GM21576 (cell line): ENCODE data around the gene ANTXR1.

Source experiments
- ATAC-seq: cut with Tn5 transposase; IDR thresholded peaks from one replicate; pipeline ENCODE4 v1.9.1; 2021; ENCODE audit warnings: mild to moderate bottlenecking, moderate library complexity; ENCODE audit not compliant: unreplicated experiment

Gene ANTXR1

DNA sequence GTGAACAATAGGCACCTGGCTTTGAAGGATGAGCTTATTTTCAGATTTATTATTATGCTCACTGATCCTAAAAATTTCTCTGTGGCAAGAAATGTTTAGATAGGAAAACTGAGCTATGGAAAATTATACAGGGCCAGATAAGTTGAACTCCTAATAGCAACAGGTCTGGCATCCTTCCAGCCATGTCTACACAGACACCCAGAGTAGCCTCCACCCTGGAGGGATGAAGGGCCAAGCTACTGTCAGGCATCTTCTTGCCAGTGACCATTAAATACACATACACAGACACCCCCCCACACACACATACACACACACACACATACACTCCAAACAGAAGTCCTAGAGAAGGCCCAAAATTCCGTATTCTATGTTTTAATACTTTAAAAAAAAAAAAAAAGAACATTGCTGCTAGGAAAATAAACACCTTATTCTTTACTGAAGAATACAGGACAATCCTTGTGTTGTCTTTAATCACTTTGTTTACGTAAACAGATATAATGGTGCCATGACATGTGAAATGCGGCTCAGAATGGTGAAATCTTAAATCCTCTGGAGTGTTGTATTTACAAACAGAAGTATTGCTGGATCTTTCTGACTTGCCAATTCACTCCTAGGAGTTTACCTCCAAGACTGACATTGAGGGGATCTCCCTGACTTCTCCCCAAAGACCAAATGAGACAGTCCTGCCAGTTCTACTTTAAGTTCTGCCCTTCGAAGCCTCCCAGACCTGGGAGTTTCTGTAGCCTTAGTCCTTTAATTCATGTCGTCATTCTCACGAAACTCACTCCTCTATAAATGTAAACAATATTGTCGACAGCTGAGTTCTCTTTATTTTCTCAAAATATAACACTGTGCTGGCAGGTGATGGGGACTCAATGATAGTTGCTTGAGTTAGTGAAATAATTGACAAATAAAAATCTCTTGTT is 163.1 kb downstream of the ANTXR1 start:
- no peak for ATAC-seq

DNA sequence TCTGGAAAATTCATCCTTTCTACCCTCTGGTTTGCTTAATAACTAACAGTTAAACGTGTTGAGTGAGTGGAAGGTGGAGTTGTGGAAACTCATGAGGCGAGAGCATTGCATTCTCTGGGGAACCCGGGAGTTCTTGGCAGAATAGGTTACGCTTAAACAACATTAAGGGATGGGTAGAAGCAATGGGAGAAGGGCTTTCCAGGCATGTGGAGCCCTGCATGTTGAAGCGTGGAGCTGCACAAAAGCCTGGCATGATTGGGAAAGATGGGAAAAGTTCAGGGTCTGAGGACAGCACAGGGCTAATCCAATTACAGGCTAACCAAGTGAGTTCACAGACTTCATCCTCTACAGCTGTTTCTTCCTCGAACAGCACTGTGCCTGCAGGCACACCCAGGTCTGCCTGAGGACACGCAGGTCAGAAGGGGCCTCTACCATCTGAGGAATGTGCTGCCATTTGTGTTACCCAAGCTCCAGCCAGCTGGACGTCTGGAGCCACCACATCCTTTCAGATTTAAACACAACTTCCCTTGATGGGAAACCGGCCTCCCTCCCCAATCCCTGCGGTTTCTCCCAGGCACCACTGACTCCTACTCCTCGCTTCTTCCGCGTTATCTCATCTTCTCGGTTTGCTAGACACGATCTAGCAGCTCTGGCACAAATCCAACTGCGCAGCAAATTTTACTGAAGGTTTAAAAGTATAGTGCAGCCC is 164.2 kb downstream of the ANTXR1 start:
- ATAC-seq = no peak

DNA sequence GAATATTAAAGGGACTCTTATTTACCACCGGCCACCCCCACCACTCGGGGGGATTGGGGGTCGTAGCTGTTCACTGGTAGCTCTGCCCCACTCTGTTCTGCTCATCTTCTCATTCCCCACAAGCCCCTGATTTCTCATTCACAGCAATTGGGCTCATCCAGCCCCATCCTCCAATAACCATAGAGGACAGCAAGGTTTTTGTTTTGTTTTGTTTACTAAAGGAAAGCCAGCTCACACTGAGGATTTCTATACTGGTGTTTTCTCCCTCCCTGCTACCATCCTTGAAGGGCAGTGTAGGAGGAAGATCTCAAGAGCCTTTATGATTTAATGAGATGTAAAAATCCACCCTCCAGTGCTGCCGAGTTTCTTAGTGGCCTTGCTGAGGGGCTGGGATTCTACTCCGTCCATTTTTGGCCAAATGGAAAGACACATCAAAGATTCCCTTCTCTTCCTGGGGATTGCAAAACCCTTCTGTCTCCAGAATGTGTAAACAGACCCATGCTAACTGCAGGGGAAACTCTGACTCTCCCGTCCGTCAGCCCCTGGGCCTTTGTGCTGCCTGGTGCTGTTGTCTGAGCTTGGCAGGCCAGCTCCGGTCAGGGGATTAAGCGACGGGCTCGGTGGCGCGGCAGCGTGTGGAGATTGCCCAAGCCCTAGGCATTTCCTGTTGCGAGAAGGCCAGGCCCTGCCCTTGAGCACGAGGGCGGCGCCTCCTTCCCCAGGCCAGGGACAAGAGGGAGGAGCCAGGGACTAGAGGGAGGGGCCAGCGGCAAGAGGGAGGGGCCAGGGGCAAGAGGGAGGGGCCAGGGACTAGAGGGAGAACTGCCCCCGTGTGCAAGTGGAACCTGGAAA is 165.0 kb downstream of the ANTXR1 start:
- ATAC-seq = no peak

DNA sequence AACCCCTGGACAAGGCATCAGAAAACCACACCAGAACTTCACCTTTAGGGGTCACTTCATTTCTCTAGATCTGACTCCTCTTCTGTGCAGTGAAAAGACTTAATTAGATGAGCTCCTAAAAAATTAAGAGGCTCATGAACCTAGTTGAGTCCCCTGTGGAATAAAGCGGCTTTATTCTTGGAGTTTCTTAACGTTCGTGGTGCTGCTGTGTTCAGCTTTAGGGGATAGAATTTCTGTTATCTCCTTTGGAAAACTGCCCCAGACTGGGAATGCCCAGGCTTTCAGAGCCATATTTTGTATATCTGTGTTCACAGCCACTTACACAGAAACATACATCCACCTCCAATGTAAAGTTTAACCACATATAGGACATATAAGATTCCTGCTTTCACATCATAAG is 165.8 kb downstream of the ANTXR1 start:
- ATAC-seq = no peak

DNA sequence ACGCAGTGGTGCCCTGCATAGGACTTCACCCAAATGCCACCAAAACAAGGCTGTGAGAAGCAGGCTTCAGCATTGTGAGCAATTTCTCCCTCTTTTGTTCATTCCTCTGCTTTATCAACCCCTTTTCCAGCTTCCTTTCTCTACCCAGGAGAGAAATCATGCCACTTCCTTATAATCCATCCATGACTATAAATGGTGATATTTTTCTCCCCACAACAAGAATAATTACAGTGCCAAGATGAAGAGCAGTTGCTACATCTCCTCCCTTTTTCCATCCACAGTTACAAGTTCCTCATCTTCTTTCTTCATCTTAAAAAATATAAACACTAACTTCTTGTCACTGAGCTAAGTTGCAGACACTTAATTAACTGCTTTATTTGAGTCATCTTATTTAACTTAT is 167.2 kb downstream of the ANTXR1 start:
- no peak for ATAC-seq

DNA sequence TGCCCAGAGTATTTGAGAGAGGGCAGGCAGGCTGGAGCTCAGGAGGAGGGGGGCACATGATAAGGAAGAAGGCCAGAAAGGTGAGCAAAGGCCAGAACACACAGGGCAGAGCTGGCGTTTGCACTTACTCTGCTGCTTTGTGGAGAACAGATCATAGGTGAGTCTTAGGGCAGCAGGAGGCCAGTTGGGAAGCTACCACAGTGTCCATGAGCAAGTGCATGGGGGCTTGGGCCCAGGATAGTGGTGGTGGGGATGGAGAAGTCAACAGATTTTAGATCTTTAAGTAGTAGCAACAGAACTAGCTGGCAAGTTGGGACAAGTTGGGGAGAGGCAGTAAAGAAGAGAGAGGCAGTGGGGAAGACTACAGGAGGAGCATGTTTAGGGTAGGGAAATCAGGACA is 168.0 kb downstream of the ANTXR1 start:
- ATAC-seq = no peak

DNA sequence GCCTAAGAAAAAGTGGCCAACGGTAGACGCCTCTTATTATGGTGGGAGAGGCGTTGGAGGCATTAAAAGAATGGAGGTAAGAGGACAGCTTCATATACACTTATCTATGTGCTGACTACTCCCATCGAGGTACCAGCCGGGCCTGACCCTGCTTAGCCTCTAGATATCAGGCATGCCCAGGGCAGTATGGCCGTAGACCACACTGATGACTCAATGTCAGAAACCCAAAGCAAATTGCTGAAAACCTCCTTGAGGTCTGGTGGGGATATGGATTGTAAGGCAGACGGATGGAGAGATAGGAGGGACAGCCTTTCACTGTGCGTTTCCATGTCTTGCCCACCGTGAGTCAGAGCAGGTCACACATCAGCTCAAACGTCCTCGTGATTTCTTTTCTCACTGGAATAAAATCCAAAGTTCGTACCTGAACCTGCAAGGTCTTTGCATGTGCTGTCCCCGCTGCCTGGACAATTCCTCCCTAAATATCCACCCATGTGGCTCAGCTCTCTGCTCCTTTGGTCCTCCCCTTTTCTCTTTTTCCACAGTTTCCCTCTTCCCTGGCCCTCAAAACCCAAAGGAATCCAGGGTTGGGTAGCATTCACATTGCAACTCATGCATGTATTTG is 168.9 kb downstream of the ANTXR1 start:
- ATAC-seq = no peak

DNA sequence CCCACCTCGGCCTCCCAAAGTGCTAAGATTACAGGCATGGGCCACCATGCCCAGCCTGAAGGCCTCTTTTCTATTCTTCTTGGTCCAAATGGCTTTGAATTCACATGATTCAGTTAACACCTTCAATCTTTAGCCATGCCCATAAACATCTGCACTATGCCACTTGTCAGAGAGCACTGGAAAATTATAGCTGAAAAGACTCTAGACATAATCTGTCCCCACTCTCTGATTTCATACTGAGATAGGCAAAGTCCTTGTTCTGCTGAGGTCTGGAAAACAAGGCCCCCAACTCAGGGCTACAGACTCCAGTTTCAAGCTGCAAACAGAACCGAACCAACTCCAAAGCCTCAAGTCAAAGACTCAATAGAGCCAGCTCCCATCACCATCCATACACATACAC is 170.7 kb downstream of the ANTXR1 start:
- no peak for ATAC-seq

DNA sequence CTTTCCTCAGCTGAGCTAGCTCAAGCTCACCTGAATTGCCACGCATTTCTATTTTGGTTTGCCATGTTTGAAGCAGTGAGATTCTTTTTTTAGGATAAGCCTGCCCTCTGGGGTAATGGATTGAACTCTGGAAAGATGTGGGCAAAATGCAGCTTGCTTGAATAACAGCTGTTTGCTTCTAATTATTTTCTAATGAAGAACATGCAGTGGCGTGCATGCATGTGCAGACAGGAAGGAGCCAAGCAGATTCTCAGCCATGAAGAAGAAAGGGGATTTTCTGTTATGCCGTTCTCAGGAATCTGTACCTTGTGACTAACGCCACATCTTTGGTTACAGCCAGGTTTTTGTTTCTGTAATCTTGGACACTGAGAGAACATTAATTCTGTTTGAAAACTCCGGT is 171.2 kb downstream of the ANTXR1 start:
- no peak for ATAC-seq

DNA sequence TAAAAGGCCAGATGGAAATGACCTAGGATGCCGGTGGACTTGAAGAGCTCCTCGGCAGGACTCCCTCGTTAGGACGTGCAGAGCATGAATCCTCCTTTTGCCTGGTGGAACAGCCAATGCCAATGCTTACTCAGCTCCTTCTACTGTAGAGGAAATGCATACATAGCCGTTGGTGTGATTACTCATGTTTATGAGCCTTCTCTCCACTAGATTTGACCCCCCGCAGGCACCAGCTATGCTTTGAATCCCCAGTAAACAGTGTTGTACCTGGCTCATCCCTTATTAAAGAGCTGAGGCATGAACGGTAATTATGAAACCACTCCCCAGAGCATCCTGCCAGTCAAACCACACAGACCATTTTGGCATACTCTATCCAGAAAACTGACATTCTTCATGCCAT is 172.8 kb downstream of the ANTXR1 start:
- ATAC-seq = no peak

DNA sequence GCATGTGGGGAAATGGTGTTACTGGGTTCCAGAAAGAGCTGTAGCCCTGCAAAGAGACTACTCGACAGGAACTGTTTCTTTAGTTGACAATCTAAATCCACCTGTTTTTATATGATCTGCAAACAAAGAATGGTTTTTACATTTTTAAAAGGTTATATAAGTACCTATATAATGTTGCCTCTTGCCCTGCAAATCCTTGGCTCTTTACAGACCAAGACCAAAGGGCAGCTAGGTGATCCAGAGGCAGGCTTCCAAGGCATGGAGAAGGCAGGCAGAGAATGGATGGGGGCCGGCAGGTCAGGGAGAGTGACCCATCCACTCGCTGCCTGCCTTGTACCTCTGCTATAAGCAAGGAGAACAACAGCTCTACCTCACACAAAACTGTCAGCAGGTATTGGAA is 173.6 kb downstream of the ANTXR1 start:
- ATAC-seq = no peak

DNA sequence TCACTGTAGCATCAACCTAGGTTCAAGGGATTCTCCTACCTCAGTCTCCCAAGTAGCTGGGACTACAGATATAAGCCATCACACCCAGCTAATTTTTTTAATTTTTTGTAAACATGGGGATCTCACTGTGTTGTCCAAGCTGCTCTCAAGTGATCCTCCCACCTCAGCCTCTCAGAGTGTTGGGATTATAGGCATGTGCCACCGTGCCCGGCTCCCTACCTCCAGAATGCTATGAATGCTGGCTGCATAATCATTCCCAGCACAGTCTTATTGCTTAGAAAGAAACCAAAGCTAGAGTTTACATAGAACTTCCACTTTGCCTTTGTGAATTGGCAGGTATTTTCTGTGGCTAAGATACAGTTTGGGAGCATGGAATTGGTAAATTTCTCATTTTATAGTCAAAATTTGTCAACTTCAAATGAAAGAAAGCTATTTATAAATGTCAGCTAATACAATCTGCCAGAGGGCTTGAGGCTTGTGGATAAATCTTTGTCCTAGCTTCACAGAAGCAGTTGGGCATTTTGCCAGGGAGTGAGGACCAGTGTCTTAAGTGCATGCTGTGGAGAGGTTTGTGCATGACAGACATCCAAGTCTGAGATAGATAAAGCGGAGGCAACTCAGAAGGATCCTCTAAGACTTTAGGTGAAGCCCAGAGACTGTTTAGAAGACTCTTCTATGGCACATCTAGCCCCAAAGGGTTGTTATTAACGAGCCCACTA is 175.4 kb downstream of the ANTXR1 start:
- ATAC-seq = no peak

DNA sequence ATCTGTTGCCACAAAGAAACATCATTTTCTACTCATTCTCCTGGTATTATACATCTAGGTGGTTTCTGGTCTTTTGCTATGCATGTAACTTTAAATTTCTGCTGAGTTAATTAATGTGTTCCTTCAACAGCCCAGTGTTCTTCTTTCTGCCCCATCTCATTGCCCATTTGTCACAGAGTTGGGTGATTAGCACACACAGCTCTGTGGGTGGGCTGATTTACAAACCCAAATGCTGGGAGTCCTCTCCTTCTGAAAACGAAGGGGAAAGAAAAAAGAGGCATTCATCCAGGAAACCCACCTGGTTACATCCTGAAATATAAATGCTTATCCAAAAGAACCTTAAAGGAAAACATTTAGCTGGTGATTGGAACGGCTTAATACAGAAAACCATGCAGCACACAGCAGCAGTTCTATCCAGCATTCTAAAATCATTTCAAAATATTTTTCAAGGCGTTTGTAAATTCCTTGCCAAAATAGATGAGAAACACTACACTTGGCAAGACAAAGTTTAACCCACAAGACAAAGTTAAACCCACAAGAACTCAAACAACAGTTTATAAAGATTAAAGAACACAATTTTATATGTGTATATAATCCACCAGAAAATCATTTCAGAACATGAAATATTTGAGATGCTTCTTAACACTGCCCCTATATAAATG is 177.9 kb downstream of the ANTXR1 start:
- no peak for ATAC-seq

DNA sequence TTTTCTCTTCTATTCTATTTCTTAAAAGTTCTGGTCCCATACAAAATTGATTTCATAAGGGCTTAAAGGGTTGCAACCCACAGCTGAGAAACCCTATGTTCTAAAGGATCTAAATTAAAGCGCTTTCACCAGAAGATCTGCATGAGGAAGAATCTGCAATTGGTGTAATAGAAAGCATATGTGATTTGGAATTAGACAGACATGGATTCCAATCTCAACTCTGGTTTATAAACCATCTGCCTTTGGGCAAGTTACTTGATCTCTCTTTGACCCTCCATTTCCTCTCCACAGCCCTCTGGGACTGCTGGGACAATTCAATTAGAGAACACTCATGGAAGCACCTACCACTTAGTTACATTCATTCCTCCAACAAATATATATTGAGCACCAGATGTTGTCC is 178.7 kb downstream of the ANTXR1 start:
- no peak for ATAC-seq

DNA sequence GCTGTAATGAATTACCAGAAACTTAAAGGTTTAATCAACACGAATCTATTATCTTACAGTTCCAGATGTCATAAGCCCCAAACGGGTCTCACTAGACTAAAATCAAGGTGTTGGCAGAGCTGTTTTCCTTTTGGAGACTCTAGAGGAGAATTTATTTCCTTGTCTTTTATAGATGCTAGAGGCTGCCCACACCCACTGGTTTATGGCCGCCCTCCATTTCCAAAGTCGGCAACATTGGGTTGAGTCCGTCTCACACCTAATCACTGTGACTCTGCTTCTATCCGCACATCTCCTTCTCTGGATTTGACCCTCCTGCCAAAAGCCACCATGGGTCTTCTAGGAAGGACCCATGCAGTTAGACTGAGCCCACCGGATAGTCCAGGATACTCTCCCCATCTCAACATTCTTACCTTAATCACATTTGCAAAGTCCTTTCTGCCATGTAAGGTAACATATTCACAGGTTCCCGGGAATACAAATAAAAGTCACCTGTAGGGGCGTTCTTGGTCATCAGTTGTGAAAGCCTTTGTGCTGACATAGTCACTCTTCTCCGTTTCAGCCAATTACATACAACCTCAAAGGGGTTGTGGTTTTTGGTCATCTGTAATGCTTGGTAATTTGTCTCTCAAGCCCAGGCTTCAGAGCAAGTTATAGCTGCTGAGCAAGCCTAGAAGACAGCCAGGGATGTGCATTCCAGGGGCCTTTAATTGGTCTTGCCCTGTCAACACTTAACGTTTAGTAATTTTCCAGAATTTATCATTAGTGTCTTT is 179.4 kb downstream of the ANTXR1 start:
- ATAC-seq = no peak

DNA sequence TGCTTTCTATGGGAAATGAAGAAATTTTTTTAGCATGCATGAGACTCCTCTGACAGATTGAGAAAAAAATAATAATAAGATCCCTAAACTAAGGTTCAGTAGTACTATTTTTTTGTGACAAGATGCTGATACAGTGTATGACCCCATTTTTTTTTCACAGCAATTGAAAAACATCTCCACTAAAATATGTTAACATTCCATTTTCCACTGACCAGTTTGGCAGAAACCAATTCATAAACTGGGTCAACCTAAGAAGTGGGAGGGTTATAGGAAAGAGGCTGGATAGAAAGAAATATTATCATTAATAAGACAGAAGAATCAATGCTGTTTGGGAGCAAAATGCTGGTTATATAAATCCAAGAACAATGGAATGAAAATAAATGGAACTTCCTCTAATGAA is 182.7 kb downstream of the ANTXR1 start:
- no peak for ATAC-seq

DNA sequence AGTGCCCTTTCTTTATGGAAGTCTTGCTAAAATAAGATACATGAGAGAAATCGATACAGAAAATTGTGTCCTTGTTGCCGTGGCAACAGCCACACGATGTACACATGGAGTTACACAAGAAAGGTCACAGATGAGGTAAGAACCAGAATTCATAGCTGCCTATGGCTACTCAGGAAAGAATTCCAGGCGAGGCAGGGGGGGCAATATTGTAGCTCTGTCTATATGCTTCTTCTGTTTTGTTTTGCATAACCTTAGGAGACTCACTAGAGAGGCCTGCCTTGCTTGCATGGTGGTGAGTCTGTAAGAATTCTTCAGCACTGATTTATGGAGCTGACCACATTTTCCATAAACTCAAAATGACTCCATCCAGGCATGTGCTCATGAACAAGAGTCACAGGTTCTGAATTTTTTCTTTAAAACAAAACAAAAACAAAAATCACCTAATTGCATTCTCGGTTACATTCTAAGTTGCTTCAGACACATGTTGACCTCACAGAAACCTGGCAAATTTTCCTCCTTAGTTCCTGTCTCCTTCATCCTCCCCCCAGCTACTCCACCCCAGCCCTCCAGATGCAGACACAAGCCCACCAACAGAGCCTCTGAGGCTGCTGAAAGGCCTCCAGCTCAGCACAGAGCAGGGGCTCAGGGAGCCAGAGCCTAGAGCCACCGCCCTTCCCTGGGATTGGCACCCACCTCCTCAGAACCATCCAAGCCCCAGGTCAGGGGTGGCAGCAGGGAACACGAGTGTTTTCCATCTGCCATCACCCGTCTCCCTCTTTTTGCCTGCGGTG is 183.5 kb downstream of the ANTXR1 start:
- no peak for ATAC-seq

DNA sequence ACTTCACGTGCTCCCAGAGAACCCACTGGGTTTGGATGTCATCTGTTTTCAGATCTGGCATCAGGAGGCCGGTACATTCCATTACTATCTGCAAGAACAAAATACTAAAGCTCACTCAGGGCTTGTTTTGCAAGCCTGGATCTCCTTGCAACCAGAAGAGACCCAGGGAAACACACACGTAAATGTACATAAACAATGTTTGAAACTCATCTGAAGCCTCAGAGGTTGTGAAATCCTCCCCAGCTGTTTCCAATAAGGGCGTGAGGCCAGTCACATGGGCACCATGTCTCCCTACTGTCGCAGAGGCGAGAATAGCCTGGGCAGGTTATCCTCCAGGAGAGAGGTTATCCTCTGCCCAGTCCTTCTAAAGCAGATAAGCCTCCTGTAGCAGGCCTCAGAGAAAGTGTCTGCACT is 187.1 kb downstream of the ANTXR1 start:
- no peak for ATAC-seq
